ENCODE data around the gene CALML4.

The CALML4 gene

GRCh38 chr15:68196445-68197169, 8.5 kb downstream of the CALML4 start:
- Histone ChIP-seq H3K4me1 (ENCODE audit: control insufficient read depth in 1 of 2, insufficient read depth in 2 of 2, low read length in 2 of 2) (peaks cover 0 to 16% of the 10 kb centered on the region in 2 donors), H3K27ac (ENCODE audit: low read length) (no peak overlapping the region), H3K4me3 (ENCODE audit: low read depth in 1 of 2, low read length in 2 of 2) (no peak overlapping the region), H3K36me3 (ENCODE audit: control insufficient read depth in 1 of 2, insufficient read depth in 2 of 2, low read length in 2 of 2) (peaks cover 12 to 16% of the 10 kb centered on the region in 2 donors), H3K9me3 (ENCODE audit: control insufficient read depth in 1 of 2, low read length in 2 of 2) (no peaks in the 10 kb centered on the region), H3K27me3 (ENCODE audit: low read depth, low read length) (no peaks in the 10 kb centered on the region)

- H3K27me3 ChIP-seq (ENCODE audit: low read depth, low read length): no peaks in the 10 kb centered on the region
- peaks cover 12 to 16% of the 10 kb centered on the region in 2 donors for H3K36me3 ChIP-seq (ENCODE audit: control insufficient read depth in 1 of 2, insufficient read depth in 2 of 2, low read length in 2 of 2)
- no peak overlapping the region for H3K27ac ChIP-seq (ENCODE audit: low read length)
- no peaks in the 10 kb centered on the region for H3K9me3 ChIP-seq (ENCODE audit: control insufficient read depth in 1 of 2, low read length in 2 of 2)
- no peak overlapping the region for H3K4me3 ChIP-seq (ENCODE audit: low read depth in 1 of 2, low read length in 2 of 2)
- peaks cover 0 to 24% of the 10 kb centered on the region in 2 donors for H3K4me1 ChIP-seq (ENCODE audit: control insufficient read depth in 1 of 2, insufficient read depth in 2 of 2, low read length in 2 of 2)
These were observed 9.6 kb downstream of the CALML4 start for GRCh38 chr15:68195336-68196112.

- H3K36me3 ChIP-seq (ENCODE audit: control insufficient read depth in 1 of 2, insufficient read depth in 2 of 2, low read length in 2 of 2): peaks cover 12 to 16% of the 10 kb centered on the region in 2 donors
- no peak overlapping the region for H3K27ac ChIP-seq (ENCODE audit: low read length)
- no peaks in the 10 kb centered on the region for H3K9me3 ChIP-seq (ENCODE audit: control insufficient read depth in 1 of 2, low read length in 2 of 2)
- no peaks in the 10 kb centered on the region for H3K27me3 ChIP-seq (ENCODE audit: low read depth, low read length)
- H3K4me1 ChIP-seq (ENCODE audit: control insufficient read depth in 1 of 2, insufficient read depth in 2 of 2, low read length in 2 of 2): peaks cover 13 to 32% of the 10 kb centered on the region in 2 donors
- no peak overlapping the region for H3K4me3 ChIP-seq (ENCODE audit: low read depth in 1 of 2, low read length in 2 of 2)
These were observed 12.2 kb downstream of the CALML4 start for GRCh38 chr15:68192804-68193486.

DNA sequence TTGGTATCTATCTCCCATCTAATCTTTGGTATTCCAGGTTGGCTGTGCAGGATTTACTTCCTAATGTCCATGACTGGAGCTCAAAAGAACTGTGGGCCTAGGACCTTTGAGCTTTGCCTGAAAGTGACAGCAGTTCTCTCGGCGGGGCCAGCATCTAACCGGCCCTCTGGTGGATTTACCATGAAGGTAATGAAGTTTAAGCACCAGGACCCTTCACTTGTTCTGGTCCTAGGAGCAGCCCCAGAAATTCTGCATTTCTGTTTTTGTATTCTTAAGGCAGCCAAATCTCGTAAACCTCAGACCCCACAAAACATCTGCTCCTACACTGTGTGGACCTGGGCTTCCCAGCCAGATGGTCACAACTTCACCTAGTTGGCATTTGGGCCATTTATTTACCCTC, 13.0 kb downstream of the CALML4 start:
- Histone ChIP-seq H3K27ac (ENCODE audit: low read length) (peak overlapping the region; percentile 1), H3K27me3 (ENCODE audit: low read depth, low read length) (no peaks in the 10 kb centered on the region), H3K4me1 (ENCODE audit: control insufficient read depth in 1 of 2, insufficient read depth in 2 of 2, low read length in 2 of 2) (peaks cover 15 to 34% of the 10 kb centered on the region in 2 donors), H3K36me3 (ENCODE audit: control insufficient read depth in 1 of 2, insufficient read depth in 2 of 2, low read length in 2 of 2) (peaks cover 12 to 16% of the 10 kb centered on the region in 2 donors), H3K4me3 (ENCODE audit: low read depth in 1 of 2, low read length in 2 of 2) (no peak overlapping the region), H3K9me3 (ENCODE audit: control insufficient read depth in 1 of 2, low read length in 2 of 2) (no peaks in the 10 kb centered on the region)

DNA sequence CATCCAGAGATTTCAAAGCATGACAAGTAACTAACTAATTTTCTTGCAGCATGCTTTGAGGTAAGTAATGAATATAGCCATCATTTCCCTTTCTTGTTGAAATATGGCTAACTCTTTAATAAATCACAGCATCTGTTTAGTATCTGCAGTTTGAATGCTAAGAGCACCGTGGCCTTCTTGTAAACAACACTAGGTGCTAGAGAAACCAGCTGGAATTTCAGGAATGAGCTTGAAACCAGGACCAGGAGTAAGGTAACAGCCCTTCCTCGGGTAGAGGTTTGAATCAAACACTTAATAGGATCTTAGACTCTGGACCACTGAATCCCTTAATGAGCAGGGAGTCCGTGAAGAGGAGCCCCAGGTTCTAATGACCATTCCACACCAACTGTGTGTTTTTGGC, 13.6 kb downstream of the CALML4 start:
- Histone ChIP-seq H3K36me3 (ENCODE audit: control insufficient read depth in 1 of 2, insufficient read depth in 2 of 2, low read length in 2 of 2) (peaks cover 12 to 16% of the 10 kb centered on the region in 2 donors), H3K4me1 (ENCODE audit: control insufficient read depth in 1 of 2, insufficient read depth in 2 of 2, low read length in 2 of 2) (peaks cover 19 to 31% of the 10 kb centered on the region in 2 donors), H3K27ac (ENCODE audit: low read length) (peak overlapping the region; percentile 1)

DNA sequence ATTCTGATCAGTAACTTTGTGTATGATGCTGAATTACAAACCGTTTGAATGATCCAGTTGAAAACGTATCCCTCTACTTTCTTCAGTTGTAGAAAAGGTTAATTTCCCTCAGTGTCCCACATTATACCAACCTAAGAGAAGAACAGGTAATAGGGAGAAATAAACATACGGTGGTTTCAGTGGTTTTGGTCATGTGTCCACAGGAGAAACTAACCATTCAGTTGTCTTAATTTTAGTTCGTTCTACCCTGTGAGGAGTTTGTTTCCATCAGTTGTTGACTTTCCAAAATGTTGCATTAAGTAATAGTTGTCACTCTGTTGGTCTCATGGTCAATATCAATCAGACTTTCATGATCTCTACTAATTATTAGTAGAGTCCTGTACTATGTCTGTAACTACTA, 15.1 kb downstream of the CALML4 start:
- Histone ChIP-seq H3K36me3 (ENCODE audit: control insufficient read depth in 1 of 2, insufficient read depth in 2 of 2, low read length in 2 of 2) (peaks cover 14 to 17% of the 10 kb centered on the region in 2 donors), H3K9me3 (ENCODE audit: control insufficient read depth in 1 of 2, low read length in 2 of 2) (no peaks in the 10 kb centered on the region), H3K4me3 (ENCODE audit: low read depth in 1 of 2, low read length in 2 of 2) (no peak overlapping the region), H3K4me1 (ENCODE audit: control insufficient read depth in 1 of 2, insufficient read depth in 2 of 2, low read length in 2 of 2) (peaks cover 19 to 33% of the 10 kb centered on the region in 2 donors), H3K27ac (ENCODE audit: low read length) (no peak overlapping the region), H3K27me3 (ENCODE audit: low read depth, low read length) (no peaks in the 10 kb centered on the region)

More for the DNA sequence above, 13.6 kb downstream of the CALML4 start:
- Histone ChIP-seq H3K4me3 (ENCODE audit: low read depth in 1 of 2, low read length in 2 of 2) (no peak overlapping the region), H3K27me3 (ENCODE audit: low read depth, low read length) (no peaks in the 10 kb centered on the region), H3K9me3 (ENCODE audit: control insufficient read depth in 1 of 2, low read length in 2 of 2) (no peaks in the 10 kb centered on the region)

DNA sequence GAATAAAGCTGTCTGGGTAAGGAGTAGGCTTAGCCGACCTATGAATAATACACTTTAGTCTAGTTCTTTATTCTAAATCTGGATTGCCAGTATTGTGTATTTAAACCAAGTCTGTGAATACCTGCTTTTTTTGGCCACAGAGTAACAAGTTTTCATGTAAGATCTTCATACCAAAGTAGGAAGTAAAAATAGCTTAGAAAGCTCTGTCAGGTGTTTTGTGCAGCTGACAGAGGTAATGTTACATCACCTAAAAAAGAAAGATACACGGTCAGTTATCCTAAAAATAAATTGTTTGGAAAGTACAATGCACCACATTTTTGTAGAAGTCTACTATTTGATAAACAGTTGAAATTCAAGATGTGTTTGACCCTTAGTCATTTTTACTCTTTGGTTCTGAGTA, 16.5 kb downstream of the CALML4 start:
- H3K27ac ChIP-seq (ENCODE audit: low read length): peak overlapping the region; percentile 59
- H3K36me3 ChIP-seq (ENCODE audit: control insufficient read depth in 1 of 2, insufficient read depth in 2 of 2, low read length in 2 of 2): peaks cover 26 to 31% of the 10 kb centered on the region in 2 donors
- no peaks in the 10 kb centered on the region for H3K9me3 ChIP-seq (ENCODE audit: control insufficient read depth in 1 of 2, low read length in 2 of 2)
- peaks cover 19 to 33% of the 10 kb centered on the region in 2 donors for H3K4me1 ChIP-seq (ENCODE audit: control insufficient read depth in 1 of 2, insufficient read depth in 2 of 2, low read length in 2 of 2)
- H3K4me3 ChIP-seq (ENCODE audit: low read depth in 1 of 2, low read length in 2 of 2): no peak overlapping the region
- no peaks in the 10 kb centered on the region for H3K27me3 ChIP-seq (ENCODE audit: low read depth, low read length)

GRCh38 chr15:68187559-68187958, 17.6 kb downstream of the CALML4 start:
- Histone ChIP-seq H3K4me1 (ENCODE audit: control insufficient read depth in 1 of 2, insufficient read depth in 2 of 2, low read length in 2 of 2) (peaks cover 19 to 26% of the 10 kb centered on the region in 2 donors), H3K9me3 (ENCODE audit: control insufficient read depth in 1 of 2, low read length in 2 of 2) (no peaks in the 10 kb centered on the region), H3K36me3 (ENCODE audit: control insufficient read depth in 1 of 2, insufficient read depth in 2 of 2, low read length in 2 of 2) (peaks cover 18 to 35% of the 10 kb centered on the region in 2 donors), H3K4me3 (ENCODE audit: low read depth in 1 of 2, low read length in 2 of 2) (peak overlapping the region; percentile 28 to 29), H3K27me3 (ENCODE audit: low read depth, low read length) (no peaks in the 10 kb centered on the region), H3K27ac (ENCODE audit: low read length) (peak overlapping the region; percentile 59)

DNA sequence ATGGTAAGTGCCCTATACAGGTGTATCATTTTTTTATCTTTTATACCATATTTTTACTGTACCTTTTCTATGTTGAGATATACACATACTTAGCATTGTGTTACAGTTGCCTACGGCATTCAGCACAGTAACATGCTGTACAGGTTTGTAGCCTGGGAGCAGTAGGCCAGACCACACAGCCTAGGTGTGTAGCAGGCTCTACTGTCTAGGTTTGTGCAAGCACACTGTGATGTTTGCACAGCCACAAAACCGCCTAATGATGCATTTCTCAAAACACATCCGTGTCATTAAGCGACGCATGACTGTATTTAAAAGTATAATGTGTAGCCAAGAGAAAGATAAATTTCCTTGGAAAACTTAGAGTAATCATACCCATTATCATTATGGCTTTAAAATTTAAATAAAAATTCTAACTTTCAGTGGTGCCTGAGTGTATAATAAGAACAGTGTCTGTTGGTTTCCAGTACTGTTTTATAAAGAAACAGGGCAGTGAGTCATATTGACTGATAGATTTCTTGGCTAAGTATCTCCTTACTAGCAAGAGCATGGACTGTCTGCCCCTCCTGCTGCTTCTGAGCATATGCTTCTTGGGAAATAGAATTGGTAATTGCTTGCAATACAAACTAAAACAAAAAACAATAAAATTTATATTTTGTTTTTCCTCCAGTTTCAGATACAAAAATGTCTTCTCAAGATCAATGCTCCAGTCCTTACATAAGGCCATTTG, 18.3 kb downstream of the CALML4 start:
- Histone ChIP-seq H3K9me3 (ENCODE audit: control insufficient read depth in 1 of 2, low read length in 2 of 2) (no peaks in the 10 kb centered on the region), H3K36me3 (ENCODE audit: control insufficient read depth in 1 of 2, insufficient read depth in 2 of 2, low read length in 2 of 2) (peaks cover 14 to 30% of the 10 kb centered on the region in 2 donors), H3K4me1 (ENCODE audit: control insufficient read depth in 1 of 2, insufficient read depth in 2 of 2, low read length in 2 of 2) (peaks cover 19 to 26% of the 10 kb centered on the region in 2 donors), H3K4me3 (ENCODE audit: low read depth in 1 of 2, low read length in 2 of 2) (peak overlapping the region in 1 of 2 donors; percentile 29), H3K27me3 (ENCODE audit: low read depth, low read length) (no peaks in the 10 kb centered on the region), H3K27ac (ENCODE audit: low read length) (peak overlapping the region; percentile 59)

DNA sequence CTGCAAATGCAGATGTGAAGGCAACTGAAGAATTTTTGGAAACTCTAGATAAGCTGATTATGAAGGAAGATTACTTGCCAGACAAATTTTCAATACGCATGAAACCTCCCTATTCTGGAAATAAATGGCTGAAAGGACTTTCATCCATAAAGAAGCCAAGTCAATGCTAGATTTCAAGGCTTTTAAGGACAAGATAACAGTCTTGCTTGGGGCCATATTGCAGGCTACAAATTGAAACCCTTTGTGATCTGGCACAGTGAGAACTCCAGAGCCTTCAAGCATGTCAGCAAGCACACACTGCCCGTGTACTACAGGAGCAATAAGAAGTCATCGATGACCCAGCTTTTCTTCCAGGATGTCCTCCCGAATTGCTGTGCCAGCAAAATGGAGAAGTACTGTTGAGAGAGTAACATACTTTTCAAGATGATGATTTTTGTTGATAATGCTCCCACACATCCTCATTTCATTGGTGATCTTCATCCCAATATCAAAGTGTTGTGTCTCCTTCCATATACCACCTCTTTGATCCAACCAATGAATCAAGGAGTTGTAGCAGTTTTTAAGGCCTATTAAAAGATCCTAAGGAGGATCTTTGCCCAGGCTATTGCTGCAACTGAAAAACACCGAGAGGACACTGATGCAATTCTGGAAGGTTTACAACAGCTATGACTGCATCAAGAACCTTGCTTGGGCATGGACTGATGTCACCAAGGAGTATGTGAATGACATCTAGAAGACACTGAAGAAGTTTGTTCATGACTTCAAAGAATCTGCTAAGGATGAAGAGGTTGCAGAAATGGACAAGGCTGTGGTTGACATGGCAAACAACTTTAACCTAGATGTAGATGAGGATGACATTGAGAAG, 20.3 kb downstream of the CALML4 start:
- Histone ChIP-seq H3K36me3 (ENCODE audit: control insufficient read depth in 1 of 2, insufficient read depth in 2 of 2, low read length in 2 of 2) (peaks cover 24 to 40% of the 10 kb centered on the region in 2 donors), H3K4me3 (ENCODE audit: low read depth in 1 of 2, low read length in 2 of 2) (no peak overlapping the region), H3K9me3 (ENCODE audit: control insufficient read depth in 1 of 2, low read length in 2 of 2) (no peaks in the 10 kb centered on the region), H3K4me1 (ENCODE audit: control insufficient read depth in 1 of 2, insufficient read depth in 2 of 2, low read length in 2 of 2) (peaks cover 17 to 19% of the 10 kb centered on the region in 2 donors), H3K27ac (ENCODE audit: low read length) (no peak overlapping the region), H3K27me3 (ENCODE audit: low read depth, low read length) (no peaks in the 10 kb centered on the region)

Measured in muscle layer of duodenum (tissue), 2 donors.